Activated naive CD4-positive, alpha-beta T cell treated with anti-CD3 and anti-CD28 coated beads, Interleukin-2, amount 50 U/mL, for 72 hours (primary cell): Measurements from ENCODE around the gene RNF175. TPM values are rescaled to one million over a fixed set of nuclear protein-coding genes. Genes with fewer than 3 reads are reported as not detected.

Experiments
- ATAC-seq, 2 donors: fragments of 150-1000 bp; cut with Tn5 transposase; 2 replicates each; pipeline ENCODE4 v1.10.0; 2021; ENCODE audit warnings: mild to moderate bottlenecking in 2 of 2, moderate library complexity in 2 of 2
- DNase-seq, 2 donors: peaks; one replicate each; pipeline ENCODE4 v3.0.0; 2021 to 2022; ENCODE audit warnings: low spot score in 2 of 2
- H3K27ac Mint-ChIP-seq, 2 donors: one replicate each; pipeline ENCODE4 v1.8.0; 2022; ENCODE audit warnings: mild to moderate bottlenecking in 2 of 2, mixed read lengths in 2 of 2
- H3K36me3 Mint-ChIP-seq, 2 donors: one replicate each; pipeline ENCODE4 v1.8.0; 2022; ENCODE audit warnings: mixed read lengths in 2 of 2
- H3K9me3 Mint-ChIP-seq, 2 donors: one replicate each; pipeline ENCODE4 v1.8.0; 2022; ENCODE audit warnings: mixed read lengths in 2 of 2
- total RNA-seq, 2 donors: library from RNA; stranded (reverse); gene quantifications; one replicate each; pipeline ENCODE4 v1.2.3, GENCODE V29; 2022

The RNF175 gene
- total RNA-seq, result 1 to 10 TPM in 1 of 2 donors, under 1 TPM in 1; 0.91 to 1.1 TPM

- no peaks in the 10 kb centered on the region for H3K36me3 Mint-ChIP-seq
These were observed at the start of gene RNF175 for GRCh38 chr4:153759407-153760316. TSS of gene RNF175 (minus strand) at chr4:153760024. CDS start at chr4:153759862, 162 bp downstream.

GRCh38 chr4:153809307-153809706, 49.5 kb upstream of the RNF175 start:
- H3K27ac Mint-ChIP-seq, result peak overlapping the region in 1 of 2 donors; percentile 46

More at GRCh38 chr4:153759407-153760316, at the start of gene RNF175:
- Mint-ChIP-seq H3K27ac (peak within 1 kb of the TSS; percentile 16 to 48), H3K9me3 (peaks cover 0 to under 1% of the 10 kb centered on the region in 2 donors)
- ATAC-seq, result peak; percentile 63 to 77
- DNase-seq, result peak in 1 of 2 donors; percentile 22

GRCh38 chr4:153808175-153808574, 48.4 kb upstream of the RNF175 start:
- Mint-ChIP-seq H3K9me3 (peaks cover 0 to 4% of the 10 kb centered on the region in 2 donors), H3K36me3 (peaks cover 4 to 12% of the 10 kb centered on the region in 2 donors), H3K27ac (peak overlapping the region; percentile 32 to 46)
- DNase-seq (no peak), ATAC-seq (peak in 1 of 2 donors; percentile 43)

More at GRCh38 chr4:153809307-153809706, 49.5 kb upstream of the RNF175 start:
- peaks cover 4 to 12% of the 10 kb centered on the region in 2 donors for H3K36me3 Mint-ChIP-seq
- peaks cover 0 to 4% of the 10 kb centered on the region in 2 donors for H3K9me3 Mint-ChIP-seq
- DNase-seq (peak in 1 of 2 donors; percentile 56), ATAC-seq (peak; percentile 92 to 94)

- H3K9me3 Mint-ChIP-seq, result peaks cover 0 to 4% of the 10 kb centered on the region in 2 donors
- DNase-seq, result no peak
- no peak for ATAC-seq
- no peak overlapping the region for H3K27ac Mint-ChIP-seq
- H3K36me3 Mint-ChIP-seq, result peaks cover 4 to 12% of the 10 kb centered on the region in 2 donors
These were observed 46.2 kb upstream of the RNF175 start for GRCh38 chr4:153806073-153806472.

- no peak overlapping the region for H3K27ac Mint-ChIP-seq
- DNase-seq, result no peak
- H3K36me3 Mint-ChIP-seq, result peaks cover 4 to 12% of the 10 kb centered on the region in 2 donors
- peaks cover 0 to 4% of the 10 kb centered on the region in 2 donors for H3K9me3 Mint-ChIP-seq
- ATAC-seq, result no peak
These were observed 44.9 kb upstream of the RNF175 start for GRCh38 chr4:153804722-153805121.

- DNase-seq (no peak), ATAC-seq (no peak)
- Mint-ChIP-seq H3K36me3 (no peaks in the 10 kb centered on the region), H3K9me3 (no peaks in the 10 kb centered on the region), H3K27ac (no peak overlapping the region)
These were observed 39.9 kb upstream of the RNF175 start for GRCh38 chr4:153799694-153800074.

- Mint-ChIP-seq H3K27ac (no peak overlapping the region), H3K36me3 (no peaks in the 10 kb centered on the region), H3K9me3 (no peaks in the 10 kb centered on the region)
- ATAC-seq (no peak), DNase-seq (no peak)
These were observed 39.3 kb upstream of the RNF175 start for GRCh38 chr4:153798901-153799693.

GRCh38 chr4:153798420-153798819, 38.6 kb upstream of the RNF175 start:
- DNase-seq (no peak), ATAC-seq (no peak)
- no peak overlapping the region for H3K27ac Mint-ChIP-seq
- no peaks in the 10 kb centered on the region for H3K36me3 Mint-ChIP-seq
- H3K9me3 Mint-ChIP-seq, result no peaks in the 10 kb centered on the region

- Mint-ChIP-seq H3K27ac (no peak overlapping the region), H3K9me3 (no peaks in the 10 kb centered on the region), H3K36me3 (peaks cover 0 to 6% of the 10 kb centered on the region in 2 donors)
- DNase-seq (no peak), ATAC-seq (no peak)
These were observed 34.2 kb upstream of the RNF175 start for GRCh38 chr4:153794006-153794405.

- no peak overlapping the region for H3K27ac Mint-ChIP-seq
- ATAC-seq (peak; percentile 25 to 46), DNase-seq (no peak)
- H3K9me3 Mint-ChIP-seq, result no peaks in the 10 kb centered on the region
- peaks cover 6 to 13% of the 10 kb centered on the region in 2 donors for H3K36me3 Mint-ChIP-seq
These were observed 32.9 kb upstream of the RNF175 start for GRCh38 chr4:153792618-153793247.

- DNase-seq (peak; percentile 60 to 65), ATAC-seq (peak; percentile 60 to 70)
- no peak overlapping the region for H3K27ac Mint-ChIP-seq
- no peaks in the 10 kb centered on the region for H3K9me3 Mint-ChIP-seq
- peaks cover 6 to 13% of the 10 kb centered on the region in 2 donors for H3K36me3 Mint-ChIP-seq
These were observed 32.2 kb upstream of the RNF175 start for GRCh38 chr4:153791746-153792617.

- H3K36me3 Mint-ChIP-seq, result peaks cover 6 to 13% of the 10 kb centered on the region in 2 donors
- H3K27ac Mint-ChIP-seq, result peak overlapping the region in 1 of 2 donors; percentile 40
- H3K9me3 Mint-ChIP-seq, result no peaks in the 10 kb centered on the region
- peak; percentile 52 to 59 for ATAC-seq
- peak in 1 of 2 donors; percentile 52 for DNase-seq
These were observed 31.2 kb upstream of the RNF175 start for GRCh38 chr4:153790962-153791551.

GRCh38 chr4:153790500-153790865, 30.7 kb upstream of the RNF175 start:
- DNase-seq (no peak), ATAC-seq (no peak)
- Mint-ChIP-seq H3K9me3 (no peaks in the 10 kb centered on the region), H3K36me3 (peaks cover 6 to 13% of the 10 kb centered on the region in 2 donors), H3K27ac (no peak overlapping the region)

GRCh38 chr4:153789741-153790499, 30.1 kb upstream of the RNF175 start:
- ATAC-seq (no peak), DNase-seq (peak in 1 of 2 donors; percentile 8)
- Mint-ChIP-seq H3K9me3 (no peaks in the 10 kb centered on the region), H3K27ac (no peak overlapping the region), H3K36me3 (peaks cover 6 to 13% of the 10 kb centered on the region in 2 donors)
